GM12878 (cell line): Measurements from ENCODE around the gene ARSI.

Experiments used
- MYC ChIP-seq: IDR thresholded peaks from 2 replicates; pipeline ENCODE4 v1.6.1; 2011; ENCODE audit warnings: mild to moderate bottlenecking, low read length, moderate library complexity, inconsistent platforms; ENCODE audit not compliant: insufficient read depth, insufficient replicate concordance, insufficient read length, severe bottlenecking
- POLR2AphosphoS5 ChIP-seq: IDR thresholded peaks from 2 replicates; pipeline ENCODE4 v1.6.1; 2011; ENCODE audit warnings: mild to moderate bottlenecking, low read length, inconsistent platforms
- TF ChIP-seq, protein P1 (sequence below), 3 experiments: IDR thresholded peaks in 2 of 3; conservative IDR thresholded peaks in 1 of 3; 2 replicates each; pipeline ENCODE4 v1.5.1; 2011; ENCODE audit warnings: low read depth in 3 of 3, low read length in 3 of 3, mild to moderate bottlenecking in 3 of 3, control low read depth in 2 of 3, moderate library complexity in 2 of 3, inconsistent platforms in 1 of 3, mixed read lengths in 1 of 3; ENCODE audit not compliant: control insufficient read depth in 2 of 3, insufficient read depth in 1 of 3; ENCODE audit errors: extremely low read depth in 1 of 3

- TF ChIP-seq, protein P1, sequence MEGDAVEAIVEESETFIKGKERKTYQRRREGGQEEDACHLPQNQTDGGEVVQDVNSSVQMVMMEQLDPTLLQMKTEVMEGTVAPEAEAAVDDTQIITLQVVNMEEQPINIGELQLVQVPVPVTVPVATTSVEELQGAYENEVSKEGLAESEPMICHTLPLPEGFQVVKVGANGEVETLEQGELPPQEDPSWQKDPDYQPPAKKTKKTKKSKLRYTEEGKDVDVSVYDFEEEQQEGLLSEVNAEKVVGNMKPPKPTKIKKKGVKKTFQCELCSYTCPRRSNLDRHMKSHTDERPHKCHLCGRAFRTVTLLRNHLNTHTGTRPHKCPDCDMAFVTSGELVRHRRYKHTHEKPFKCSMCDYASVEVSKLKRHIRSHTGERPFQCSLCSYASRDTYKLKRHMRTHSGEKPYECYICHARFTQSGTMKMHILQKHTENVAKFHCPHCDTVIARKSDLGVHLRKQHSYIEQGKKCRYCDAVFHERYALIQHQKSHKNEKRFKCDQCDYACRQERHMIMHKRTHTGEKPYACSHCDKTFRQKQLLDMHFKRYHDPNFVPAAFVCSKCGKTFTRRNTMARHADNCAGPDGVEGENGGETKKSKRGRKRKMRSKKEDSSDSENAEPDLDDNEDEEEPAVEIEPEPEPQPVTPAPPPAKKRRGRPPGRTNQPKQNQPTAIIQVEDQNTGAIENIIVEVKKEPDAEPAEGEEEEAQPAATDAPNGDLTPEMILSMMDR (IDR thresholded peaks at IDR 0.05 in 2 of 3, conservative IDR thresholded peaks at IDR 0.05 in 1 of 3; ENCODE audit: control insufficient read depth in 2 of 3, extremely low read depth in 1 of 3, insufficient read depth in 1 of 3, low read depth in 3 of 3, low read length in 3 of 3): no peak
- TF ChIP-seq MYC: no peak
- no peak for TF ChIP-seq POLR2AphosphoS5
Measured at GRCh38 chr5:150347451-150347850, 44.7 kb upstream of the ARSI start.
